ENCODE results near the gene SLC16A3. TPM values are rescaled to one million over a fixed set of nuclear protein-coding genes. Genes with fewer than 3 reads are reported as not detected.
"Not testable (repeated sequence)": the region's sequence is repeated elsewhere in the genome, so short reads cannot be mapped to it uniquely, and the experiment has no call there.

The SLC16A3 gene
- total RNA-seq, 2 donors from 2014 or later: 76.0 to 113 TPM

GRCh38 chr17:82255402-82255972 is 26.6 kb downstream of the SLC16A3 start:
- Histone ChIP-seq H3K9me3 (no peaks in the 10 kb centered on the region), H3K27me3 (replicated peaks; ENCODE audit: insufficient read depth) (no peaks in the 10 kb centered on the region), H3K4me3 (no peak overlapping the region), H3K27ac (no peak overlapping the region), H3K36me3 (peaks cover 65% of the 10 kb centered on the region), H3K4me1 (ENCODE audit: control insufficient read depth in 1 of 2, low read depth in 2 of 2) (no peaks in the 10 kb centered on the region)
- ATAC-seq (ENCODE audit: insufficient number of reproducible peaks, low FRiP score, low read depth): no peak
- no peak for DNase-seq (ENCODE audit: low spot score)
- TF ChIP-seq, protein P1, sequence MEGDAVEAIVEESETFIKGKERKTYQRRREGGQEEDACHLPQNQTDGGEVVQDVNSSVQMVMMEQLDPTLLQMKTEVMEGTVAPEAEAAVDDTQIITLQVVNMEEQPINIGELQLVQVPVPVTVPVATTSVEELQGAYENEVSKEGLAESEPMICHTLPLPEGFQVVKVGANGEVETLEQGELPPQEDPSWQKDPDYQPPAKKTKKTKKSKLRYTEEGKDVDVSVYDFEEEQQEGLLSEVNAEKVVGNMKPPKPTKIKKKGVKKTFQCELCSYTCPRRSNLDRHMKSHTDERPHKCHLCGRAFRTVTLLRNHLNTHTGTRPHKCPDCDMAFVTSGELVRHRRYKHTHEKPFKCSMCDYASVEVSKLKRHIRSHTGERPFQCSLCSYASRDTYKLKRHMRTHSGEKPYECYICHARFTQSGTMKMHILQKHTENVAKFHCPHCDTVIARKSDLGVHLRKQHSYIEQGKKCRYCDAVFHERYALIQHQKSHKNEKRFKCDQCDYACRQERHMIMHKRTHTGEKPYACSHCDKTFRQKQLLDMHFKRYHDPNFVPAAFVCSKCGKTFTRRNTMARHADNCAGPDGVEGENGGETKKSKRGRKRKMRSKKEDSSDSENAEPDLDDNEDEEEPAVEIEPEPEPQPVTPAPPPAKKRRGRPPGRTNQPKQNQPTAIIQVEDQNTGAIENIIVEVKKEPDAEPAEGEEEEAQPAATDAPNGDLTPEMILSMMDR (IDR thresholded peaks at IDR 0.05): no peak

GRCh38 chr17:82256242-82256885 is 27.5 kb downstream of the SLC16A3 start:
- no peak for ATAC-seq (ENCODE audit: insufficient number of reproducible peaks, low FRiP score, low read depth)
- Histone ChIP-seq H3K27ac (no peak overlapping the region), H3K36me3 (peaks cover 64% of the 10 kb centered on the region), H3K4me3 (no peak overlapping the region), H3K4me1 (ENCODE audit: control insufficient read depth in 1 of 2, low read depth in 2 of 2) (no peaks in the 10 kb centered on the region), H3K9me3 (no peaks in the 10 kb centered on the region), H3K27me3 (replicated peaks; ENCODE audit: insufficient read depth) (no peaks in the 10 kb centered on the region)
- TF ChIP-seq, protein P1 (IDR thresholded peaks at IDR 0.05): no peak
- DNase-seq (ENCODE audit: low spot score): no peak

GRCh38 chr17:82257473-82257872 is 28.6 kb downstream of the SLC16A3 start:
- Histone ChIP-seq H3K27me3 (replicated peaks; ENCODE audit: insufficient read depth) (no peaks in the 10 kb centered on the region), H3K4me1 (ENCODE audit: control insufficient read depth in 1 of 2, low read depth in 2 of 2) (no peaks in the 10 kb centered on the region), H3K27ac (no peak overlapping the region), H3K9me3 (no peaks in the 10 kb centered on the region), H3K36me3 (peaks cover 58% of the 10 kb centered on the region), H3K4me3 (no peak overlapping the region)
- DNase-seq (ENCODE audit: low spot score): no peak
- TF ChIP-seq, protein P1 (IDR thresholded peaks at IDR 0.05): no peak
- ATAC-seq (ENCODE audit: insufficient number of reproducible peaks, low FRiP score, low read depth): no peak

GRCh38 chr17:82258555-82258954 is 29.7 kb downstream of the SLC16A3 start:
- H3K36me3 ChIP-seq: peaks cover 58% of the 10 kb centered on the region
- TF ChIP-seq, protein P1 (IDR thresholded peaks at IDR 0.05): no peak

DNA sequence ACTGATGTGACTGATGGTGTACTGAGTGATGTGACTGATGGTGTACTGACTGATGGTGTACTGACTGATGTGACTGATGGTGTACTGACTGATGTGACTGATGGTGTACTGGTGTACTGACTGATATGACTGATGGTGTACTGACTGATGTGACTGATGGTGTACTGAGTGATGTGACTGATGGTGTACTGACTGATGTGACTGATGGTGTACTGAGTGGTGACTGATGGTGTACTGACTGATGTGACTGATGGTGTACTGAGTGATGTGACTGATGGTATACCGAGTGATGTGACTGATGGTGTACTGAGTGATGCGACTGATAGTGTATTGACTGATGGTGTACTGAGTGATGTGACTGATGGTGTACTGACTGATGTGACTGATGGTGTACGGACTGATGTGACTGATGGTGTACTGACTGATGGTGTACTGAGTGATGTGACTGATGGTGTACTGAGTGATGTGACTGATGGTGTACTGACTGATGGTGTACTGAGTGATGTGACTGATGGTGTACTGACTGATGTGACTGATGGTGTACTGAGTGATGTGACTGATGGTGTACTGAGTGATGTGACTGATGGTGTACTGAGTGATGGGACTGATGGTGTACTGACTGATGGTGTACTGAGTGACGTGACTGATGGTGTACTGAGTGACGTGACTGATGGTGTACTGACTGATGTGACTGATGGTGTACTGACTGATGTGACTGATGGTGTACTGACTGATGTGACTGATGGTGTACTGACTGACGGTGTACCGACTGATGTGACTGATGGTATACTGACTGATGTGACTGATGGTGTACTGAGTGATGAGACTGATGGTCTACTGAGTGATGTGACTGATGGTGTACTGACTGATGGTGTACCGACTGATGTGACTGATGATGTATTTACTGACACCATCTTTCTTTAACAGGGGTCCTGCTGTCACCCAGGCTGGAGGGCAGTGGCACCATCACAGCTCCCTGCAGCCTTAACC is 31.4 kb downstream of the SLC16A3 start:
- not testable (repeated sequence) for ATAC-seq (ENCODE audit: insufficient number of reproducible peaks, low FRiP score, low read depth); H3K9me3 ChIP-seq; DNase-seq (ENCODE audit: low spot score); H3K27ac ChIP-seq; H3K4me3 ChIP-seq; H3K4me1 ChIP-seq (ENCODE audit: control insufficient read depth in 1 of 2, low read depth in 2 of 2); H3K27me3 ChIP-seq (replicated peaks; ENCODE audit: insufficient read depth)
- H3K36me3 ChIP-seq: peaks cover 61% of the 10 kb centered on the region

More at GRCh38 chr17:82258555-82258954, 29.7 kb downstream of the SLC16A3 start:
- Histone ChIP-seq H3K27ac (no peak overlapping the region), H3K4me1 (ENCODE audit: control insufficient read depth in 1 of 2, low read depth in 2 of 2) (no peaks in the 10 kb centered on the region), H3K4me3 (no peak overlapping the region), H3K27me3 (replicated peaks; ENCODE audit: insufficient read depth) (no peaks in the 10 kb centered on the region), H3K9me3 (no peaks in the 10 kb centered on the region)
- DNase-seq (ENCODE audit: low spot score) (no peak), ATAC-seq (ENCODE audit: insufficient number of reproducible peaks, low FRiP score, low read depth) (no peak)

Data from thoracic aorta (tissue), 2 donors.